Measurements from ENCODE around the gene TTC31.
"Not testable (repeated sequence)": the region's sequence is repeated elsewhere in the genome, so short reads cannot be mapped to it uniquely, and the experiment has no call there.

Gene TTC31

GRCh38 chr2:74482801-74483674 is at the start of gene TTC31, which contains the start of gene CCDC142:
TSS of gene TTC31 (plus strand) at chr2:74483081. CDS start at chr2:74483096, 15 bp downstream.
TSS of gene CCDC142 (minus strand) at chr2:74482998. CDS start at chr2:74482837, 161 bp downstream.
- DNase-seq: peak; percentile 94

DNA sequence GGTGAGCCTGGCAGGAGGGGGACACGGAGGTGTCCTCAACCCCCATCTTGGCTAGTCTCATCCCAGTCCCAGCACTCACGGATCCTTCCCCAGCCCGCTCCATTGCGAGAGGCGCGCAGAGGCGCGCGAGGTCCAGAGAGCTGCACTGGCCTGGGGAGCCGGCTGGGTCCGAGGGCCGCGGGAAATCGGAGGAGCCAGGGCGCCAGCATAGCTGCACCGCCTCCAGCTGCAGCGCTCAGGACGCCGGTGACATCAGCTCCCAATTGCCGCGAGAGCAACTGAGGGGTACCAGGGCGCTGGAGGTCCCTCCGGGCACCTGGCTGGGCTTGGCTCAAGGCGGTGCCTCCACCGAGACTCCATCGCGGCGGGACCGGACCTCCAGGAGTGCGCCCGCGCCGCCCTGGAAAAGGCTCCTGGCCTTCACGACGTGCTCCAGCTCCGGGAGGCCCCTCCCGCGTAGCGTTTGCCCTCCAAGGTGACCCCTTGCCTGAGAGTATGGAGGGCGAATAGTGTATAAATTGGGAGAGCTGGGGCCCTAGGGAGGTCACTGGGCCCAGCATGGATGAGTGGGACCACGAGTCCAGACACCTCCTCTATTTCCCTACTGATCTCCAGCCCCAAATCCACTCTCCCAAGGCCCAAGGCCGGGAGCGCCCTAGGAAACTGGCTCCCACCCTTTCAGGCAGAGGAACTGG is 46.6 kb upstream of the TTC31 start:
- no peak for DNase-seq

GRCh38 chr2:74436848-74437695 is 45.8 kb upstream of the TTC31 start:
- no peak for DNase-seq

- DNase-seq: no peak
These were observed 44.6 kb upstream of the TTC31 start for GRCh38 chr2:74438248-74438647.

GRCh38 chr2:74439373-74439772 is 43.5 kb upstream of the TTC31 start:
- no peak for DNase-seq

DNA sequence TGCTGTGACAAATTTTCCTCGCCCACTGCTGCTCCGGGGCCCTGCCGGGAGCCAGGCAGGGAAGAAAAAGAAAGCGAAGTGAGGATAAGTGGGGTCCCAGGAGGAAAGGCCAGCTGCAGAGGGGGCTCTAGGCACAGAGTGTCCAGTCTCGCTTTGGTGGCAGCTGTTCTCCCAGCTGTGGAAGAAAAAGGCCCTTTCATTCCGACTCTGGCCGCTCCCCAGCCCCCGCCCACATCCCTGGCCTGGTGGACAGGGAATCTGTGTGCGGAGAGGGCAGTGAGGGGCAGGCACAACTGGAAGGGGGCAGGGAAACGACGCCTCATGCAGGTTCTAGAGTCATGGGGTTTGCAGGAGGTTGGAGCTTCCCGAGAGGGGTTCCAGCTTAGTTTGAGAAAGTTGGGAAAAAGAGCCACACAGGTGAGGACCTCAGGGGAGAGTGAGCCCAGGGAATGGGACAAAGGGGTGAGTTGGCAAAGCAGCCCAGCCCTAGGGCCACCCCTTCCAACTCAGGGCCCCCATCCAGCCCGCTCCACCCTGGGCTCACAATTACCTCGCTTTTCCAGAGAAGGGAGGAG is 43.0 kb upstream of the TTC31 start:
- no peak for DNase-seq

GRCh38 chr2:74440378-74441169 is 42.3 kb upstream of the TTC31 start:
- DNase-seq: no peak

DNA sequence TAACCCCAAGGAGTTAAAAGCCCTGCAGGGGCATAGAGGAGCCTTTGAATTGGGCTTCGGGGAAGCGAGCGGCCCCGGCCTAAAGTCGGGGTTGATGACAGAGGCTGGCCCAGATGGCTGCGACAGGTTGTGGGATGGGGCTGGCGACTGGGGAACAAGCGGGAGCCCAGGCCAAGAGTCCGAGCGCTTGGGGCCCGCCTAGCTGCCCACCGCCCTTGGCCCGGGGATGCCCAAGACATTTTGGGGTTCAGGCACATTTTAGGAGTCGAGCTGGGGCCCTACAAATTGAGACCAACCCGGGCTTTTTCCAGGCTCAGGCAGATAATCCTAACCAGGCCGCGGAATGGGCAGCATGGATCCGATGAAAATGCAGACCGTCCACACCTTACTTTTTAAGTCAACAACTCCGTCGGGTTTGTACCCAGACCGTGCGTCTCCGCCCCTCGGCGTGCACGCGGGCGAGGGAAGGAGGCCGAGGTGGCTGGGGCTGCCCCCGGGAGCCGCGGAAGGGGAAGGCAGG is 41.7 kb upstream of the TTC31 start:
- DNase-seq: no peak

GRCh38 chr2:74441690-74442482 is 41.0 kb upstream of the TTC31 start, which contains the start of gene RTKN:
TSS of gene RTKN (minus strand) at chr2:74441937. CDS start at chr2:74441816, 121 bp downstream.
- DNase-seq: peak; percentile 44

DNA sequence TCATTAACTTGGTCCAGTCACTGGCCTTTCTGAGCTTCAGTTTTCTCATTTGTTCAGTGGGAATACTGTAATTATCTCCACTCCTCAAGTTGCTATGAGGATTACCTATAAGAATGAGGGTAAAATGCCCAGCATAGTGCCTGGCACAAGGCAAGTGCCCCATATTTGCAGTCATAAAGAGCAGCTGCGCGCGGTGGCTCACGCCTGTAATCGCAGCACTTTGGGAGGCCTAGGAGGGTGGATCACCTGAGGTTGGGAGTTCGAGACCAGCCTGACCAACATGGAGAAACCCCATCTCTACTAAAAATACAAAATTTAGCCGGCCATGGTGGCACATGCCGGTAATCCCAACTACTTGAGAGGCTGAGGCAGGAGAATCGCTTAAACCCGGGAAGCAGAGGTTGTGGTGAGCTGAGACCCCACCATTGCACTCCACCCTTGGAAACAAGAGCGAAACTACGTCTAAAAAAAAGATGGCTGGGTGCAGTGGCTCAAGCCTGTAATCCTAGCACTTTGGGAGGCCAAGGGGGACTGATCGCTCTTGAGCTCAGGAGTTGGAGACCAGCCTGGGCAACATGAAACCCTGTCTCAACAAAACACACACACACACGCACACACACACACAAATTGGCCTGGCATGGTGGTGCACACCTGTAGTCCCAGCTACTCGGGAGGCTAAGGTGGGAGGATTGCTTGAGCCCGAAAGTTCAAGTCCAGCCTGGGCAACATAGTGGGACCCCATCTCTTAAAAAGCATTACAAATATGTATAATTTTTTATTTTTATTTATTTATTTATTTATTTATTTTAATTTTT is 40.2 kb upstream of the TTC31 start:
- DNase-seq: not testable (repeated sequence)

- DNase-seq: no peak
These were observed 38.2 kb upstream of the TTC31 start for GRCh38 chr2:74444498-74445318.

- no peak for DNase-seq
These were observed 35.5 kb upstream of the TTC31 start for GRCh38 chr2:74447230-74447999.

GRCh38 chr2:74448771-74449170 is 34.1 kb upstream of the TTC31 start:
- DNase-seq: no peak

DNA sequence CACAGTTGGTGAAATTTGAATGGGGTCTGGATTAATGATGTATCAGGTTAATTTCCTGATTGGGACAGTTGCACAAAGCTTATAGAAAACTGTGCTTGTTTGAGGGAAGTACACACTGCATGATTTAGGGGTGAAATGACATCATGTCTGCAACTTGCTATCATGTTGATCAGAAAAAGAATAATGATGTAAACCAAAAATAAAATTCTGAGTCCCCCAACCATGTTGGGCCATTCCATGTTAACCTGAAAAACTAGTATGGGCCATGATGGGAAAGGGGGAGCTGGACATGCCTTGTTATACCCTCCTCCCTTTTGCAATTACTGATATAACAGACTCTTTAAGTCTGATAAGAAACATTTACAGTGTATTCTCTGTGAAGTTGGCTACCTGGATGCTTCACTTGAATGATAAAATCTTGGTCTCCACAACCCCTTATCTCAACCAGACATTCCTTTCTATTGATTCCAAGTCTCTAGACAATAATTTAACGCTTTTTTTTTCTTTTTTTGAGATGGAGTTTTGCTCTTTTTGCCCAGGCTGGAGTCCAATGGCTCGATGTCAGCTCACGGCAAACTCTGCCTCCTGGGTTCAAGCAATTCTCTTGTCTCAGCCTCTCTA is 32.2 kb upstream of the TTC31 start:
- no peak for DNase-seq

DNA sequence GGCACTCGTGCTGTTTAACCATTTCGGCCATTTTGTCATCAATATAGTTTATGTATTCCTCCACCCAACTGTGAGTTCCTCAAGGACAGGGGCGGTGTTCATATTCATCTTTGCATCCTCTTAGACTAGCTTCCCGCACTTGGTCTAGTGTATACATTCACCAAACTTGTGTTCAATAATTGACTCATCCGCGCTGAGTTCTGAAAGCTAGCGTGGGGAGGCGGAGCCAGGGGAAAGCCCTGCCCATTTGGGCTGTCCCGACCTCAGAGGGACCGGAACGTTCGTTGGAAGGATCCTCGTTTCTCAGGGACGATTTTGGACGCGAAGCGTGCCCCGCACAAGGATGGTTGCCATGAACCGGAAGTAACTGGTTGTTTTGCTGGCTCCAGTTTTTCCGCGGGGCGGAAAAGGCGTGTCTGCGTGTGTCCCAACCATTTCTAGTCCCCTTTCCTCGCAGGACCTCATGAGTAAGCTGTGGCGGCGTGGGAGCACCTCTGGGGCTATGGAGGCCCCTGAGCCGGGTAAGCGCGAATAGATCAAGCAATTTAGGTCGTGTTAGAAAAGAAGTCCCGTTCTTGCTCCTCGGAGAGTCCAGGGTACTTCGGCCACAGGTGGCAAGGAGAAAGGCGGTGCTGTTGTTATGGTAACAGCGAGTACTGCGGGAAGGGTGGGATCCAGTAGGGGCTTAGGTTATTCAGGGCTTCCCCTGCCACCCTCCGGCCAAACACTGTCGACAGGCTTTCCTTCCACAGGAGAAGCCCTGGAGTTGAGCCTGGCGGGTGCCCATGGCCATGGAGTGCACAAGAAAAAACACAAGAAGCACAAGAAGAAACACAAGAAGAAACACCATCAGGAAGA is 28.0 kb upstream of the TTC31 start, which contains the start of gene INO80B:
Gene INO80B (plus strand): TSS at position 434 of the 858 bp plus-strand sequence. CDS start 30 bp downstream, at position 464.
- peak; percentile 98 for DNase-seq

GRCh38 chr2:74457129-74457548 is 25.7 kb upstream of the TTC31 start:
- no peak for DNase-seq

Measured in NCI-H345 (cell line).